ENCODE measurements around the gene STPG4.

The STPG4 gene

DNA sequence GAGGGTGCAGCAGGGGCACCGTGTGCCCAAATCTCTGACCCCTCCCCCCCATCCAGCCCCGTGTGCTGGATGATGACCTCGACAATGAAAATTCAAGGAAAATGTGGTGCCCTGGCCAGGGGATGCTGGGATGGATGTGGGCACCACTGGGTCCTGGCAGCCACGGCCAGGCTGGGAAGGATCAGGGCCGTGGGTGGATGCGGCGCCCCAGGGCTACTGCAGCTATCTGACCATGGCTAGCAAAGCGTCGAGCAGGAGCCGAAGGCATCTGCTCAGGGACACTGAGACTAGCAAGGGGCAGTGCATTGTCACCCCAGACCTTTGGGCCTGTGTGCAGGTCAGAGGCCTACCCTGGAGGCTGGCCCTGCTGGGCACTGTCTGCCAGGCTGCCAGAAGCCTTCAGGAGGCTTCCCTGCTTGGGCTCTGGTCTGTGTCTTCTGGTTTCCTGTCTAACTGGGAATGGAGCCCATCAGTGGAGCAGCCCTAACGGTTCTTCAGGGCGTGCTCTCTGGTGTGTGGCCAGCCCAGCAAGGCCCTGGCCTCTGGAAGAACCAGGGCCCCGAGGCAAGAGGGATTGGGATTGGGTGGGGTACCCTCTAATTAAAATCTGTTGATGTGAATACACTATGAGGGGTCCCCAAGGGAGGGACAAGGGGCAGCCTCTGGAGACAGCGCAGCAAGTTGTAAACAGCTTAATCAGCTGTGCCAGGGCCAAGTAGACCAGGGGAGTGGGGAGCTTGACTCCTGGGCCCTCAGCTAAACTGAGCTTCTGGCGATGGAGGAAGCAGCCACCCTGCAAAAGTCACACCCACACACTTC, 98.0 kb downstream of the STPG4 start:
- peak in 6 of 58 donors; percentile 14 to 34 (median 25) for DNase-seq

DNA sequence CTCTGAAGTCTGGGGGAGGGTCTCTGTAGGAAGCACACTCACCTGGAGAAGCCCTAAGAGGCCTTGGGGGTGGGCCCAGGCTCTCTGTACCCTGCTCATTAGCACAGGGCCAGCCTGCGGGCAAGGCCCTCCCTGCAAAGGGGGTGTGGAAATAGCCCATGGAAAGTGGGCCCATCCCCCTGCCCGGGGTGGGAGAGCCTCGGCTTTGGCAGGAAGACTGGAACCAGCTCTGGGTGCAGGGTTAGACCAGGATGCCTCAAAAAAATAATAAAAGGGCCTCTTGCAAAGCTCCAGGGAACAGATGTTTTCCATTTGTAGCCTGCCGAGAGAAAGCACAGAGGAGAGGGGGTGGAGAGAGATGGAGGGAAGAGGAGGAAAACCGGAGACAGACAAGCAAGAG, 98.7 kb downstream of the STPG4 start:
- peak in 3 of 58 donors; percentile 19 to 47 (median 20) for DNase-seq

- no peak for DNase-seq
Observed at GRCh38 chr2:47054868-47055267, 100.2 kb downstream of the STPG4 start.

DNA sequence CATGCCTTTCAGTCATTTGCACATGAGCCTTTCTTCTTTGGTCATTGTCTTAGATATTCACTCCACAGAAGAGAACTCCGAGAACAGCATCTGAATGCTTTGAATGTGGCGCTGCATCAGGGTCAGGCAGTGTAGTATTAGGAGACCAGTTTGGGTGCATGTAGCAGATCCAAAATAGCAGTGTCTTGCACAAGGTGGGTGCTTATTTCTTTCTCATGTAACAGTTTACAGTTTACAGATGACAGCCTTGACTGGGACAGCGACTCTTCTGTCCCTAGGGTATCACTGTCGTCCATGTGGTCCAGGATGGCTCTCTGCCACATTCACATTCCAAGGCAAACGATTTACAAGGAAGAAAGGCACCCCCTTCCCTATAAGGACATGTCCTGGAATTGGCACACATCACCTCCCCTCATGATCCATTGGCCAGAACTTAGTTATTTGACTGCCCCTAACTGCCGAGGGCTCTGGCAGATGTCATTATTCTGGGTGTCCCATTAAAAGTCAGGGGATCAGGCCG, 101.0 kb downstream of the STPG4 start:
- DNase-seq = no peak

- peak in 1 of 58 donors; percentile 21 for DNase-seq
Observed at GRCh38 chr2:47052847-47053246, 102.3 kb downstream of the STPG4 start.

GRCh38 chr2:47051562-47051961, 103.5 kb downstream of the STPG4 start:
- no peak for DNase-seq

GRCh38 chr2:47050762-47051161, 104.3 kb downstream of the STPG4 start:
- no peak for DNase-seq

DNA sequence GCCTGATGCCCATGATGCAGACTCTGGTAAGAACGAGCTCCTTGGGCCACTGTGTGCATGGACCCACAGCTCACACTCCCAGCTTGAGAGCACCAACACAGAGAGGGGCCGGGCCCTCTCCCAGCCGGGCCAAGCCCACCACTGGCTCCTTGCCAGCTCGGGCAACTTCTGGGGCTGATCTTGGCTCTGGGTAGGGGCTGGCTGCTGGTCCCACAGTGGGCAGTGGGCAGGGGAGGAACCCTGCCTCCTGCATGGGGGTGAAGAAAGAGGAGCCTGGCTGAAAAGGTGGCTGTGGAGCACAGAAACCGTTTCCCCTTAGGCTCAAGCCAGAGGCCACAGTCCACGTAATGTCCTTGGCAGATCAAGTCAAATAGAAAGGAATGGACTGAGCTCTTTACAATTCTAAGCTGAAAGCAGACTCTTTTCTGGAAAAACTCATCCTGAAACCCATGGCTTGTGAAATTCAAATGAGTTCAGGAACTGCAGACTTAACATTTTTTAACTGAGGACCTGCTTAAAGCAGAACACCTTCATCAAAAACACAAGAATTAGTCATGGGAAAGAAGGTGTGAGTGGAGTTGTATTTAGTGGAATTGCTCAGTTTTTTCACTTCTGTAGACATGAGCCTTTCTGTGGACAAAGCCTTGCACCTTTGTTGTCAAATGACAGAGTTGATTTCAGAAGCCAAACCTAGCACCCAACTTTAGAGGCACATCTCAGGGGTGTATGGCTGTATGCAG, 104.9 kb downstream of the STPG4 start:
- DNase-seq = peak in 1 of 58 donors; percentile 42

- no peak for DNase-seq
Observed at GRCh38 chr2:47049502-47049901, 105.6 kb downstream of the STPG4 start.

GRCh38 chr2:47048801-47049480, 106.2 kb downstream of the STPG4 start:
- DNase-seq = no peak

GRCh38 chr2:47046271-47046670, 108.8 kb downstream of the STPG4 start:
- DNase-seq = peak in 52 of 58 donors; percentile 24 to 95 (median 76)

DNA sequence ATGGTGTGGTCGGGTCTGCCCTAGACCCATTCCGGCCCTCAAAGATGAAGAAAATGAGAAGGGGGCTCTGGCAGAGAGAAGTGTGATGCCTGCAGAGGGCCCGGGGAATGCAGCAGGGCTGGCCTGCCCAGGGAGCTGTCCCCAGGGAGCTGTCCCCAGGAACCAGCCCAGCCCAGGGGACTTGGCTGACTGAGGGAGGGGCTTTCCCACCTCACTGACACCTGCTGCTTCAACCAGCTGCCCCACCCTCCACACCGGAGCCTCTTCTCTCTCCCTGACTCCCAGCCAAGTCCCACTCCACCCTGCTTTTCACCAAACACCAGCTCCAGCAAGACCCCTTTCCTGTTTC, 111.2 kb downstream of the STPG4 start:
- DNase-seq = no peak

DNA sequence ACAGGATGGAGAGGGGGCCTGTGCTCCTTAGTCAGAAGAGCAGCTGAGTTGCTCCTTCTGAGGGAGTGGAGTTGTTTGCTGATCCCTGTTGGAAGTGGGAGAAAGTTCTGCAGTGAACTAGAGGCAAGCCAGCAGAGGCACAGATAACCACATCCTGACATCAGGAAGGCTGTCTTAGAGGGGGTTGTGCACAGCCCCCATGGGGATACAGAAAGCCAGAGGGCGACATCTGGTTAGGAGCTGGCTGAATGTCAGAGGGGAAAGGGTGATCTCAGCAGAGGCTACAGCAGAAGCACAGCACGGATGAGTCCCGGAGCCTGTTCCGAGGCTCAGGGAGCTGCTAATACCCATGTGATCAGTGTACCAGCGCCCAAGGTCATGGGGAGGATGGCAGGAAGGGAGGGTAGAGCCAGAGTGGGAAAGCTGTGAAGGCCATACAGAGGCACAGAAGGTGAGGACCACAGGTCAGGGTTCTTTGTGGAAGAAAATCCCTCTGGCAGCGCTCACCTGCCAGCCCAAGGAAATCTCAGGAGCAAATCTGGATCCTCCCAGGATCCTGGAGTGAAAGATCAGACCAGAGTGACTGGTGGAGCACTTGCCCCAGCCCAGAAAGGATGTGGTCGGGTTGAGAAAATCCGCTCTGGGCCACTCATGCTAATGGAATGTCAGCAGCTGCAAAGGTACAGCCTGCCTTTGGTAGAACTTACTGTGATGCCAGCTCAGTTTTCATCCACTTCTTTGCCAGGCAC, 111.8 kb downstream of the STPG4 start:
- DNase-seq = peak in 19 of 58 donors; percentile 13 to 68 (median 33)

- DNase-seq = no peak
Observed at GRCh38 chr2:47041891-47042684, 113.0 kb downstream of the STPG4 start.

DNA sequence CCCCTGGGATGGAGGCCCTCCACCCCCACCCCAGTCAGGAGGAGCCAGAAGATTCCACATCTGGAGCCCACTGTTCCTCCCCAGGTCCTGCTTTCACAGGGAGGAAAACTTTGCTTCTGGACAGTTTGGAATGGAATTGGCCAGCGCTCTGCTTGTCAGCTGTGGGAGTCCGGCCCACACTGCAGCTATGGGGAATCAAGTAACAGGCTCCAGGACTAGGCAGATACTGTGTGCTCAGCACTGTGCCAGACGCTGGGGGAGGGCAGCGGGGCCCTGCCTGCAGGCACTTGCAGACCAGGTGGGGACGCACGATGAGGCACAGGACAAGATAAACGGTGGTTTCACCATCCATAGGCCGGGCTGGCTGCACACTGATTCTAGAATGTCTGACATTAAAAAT, 114.0 kb downstream of the STPG4 start:
- DNase-seq = peak in 11 of 58 donors; percentile 15 to 50 (median 33)

GRCh38 chr2:47040651-47041050, 114.5 kb downstream of the STPG4 start:
- no peak for DNase-seq

GRCh38 chr2:47039913-47040562, 115.1 kb downstream of the STPG4 start:
- DNase-seq = peak in 1 of 58 donors; percentile 5

DNA sequence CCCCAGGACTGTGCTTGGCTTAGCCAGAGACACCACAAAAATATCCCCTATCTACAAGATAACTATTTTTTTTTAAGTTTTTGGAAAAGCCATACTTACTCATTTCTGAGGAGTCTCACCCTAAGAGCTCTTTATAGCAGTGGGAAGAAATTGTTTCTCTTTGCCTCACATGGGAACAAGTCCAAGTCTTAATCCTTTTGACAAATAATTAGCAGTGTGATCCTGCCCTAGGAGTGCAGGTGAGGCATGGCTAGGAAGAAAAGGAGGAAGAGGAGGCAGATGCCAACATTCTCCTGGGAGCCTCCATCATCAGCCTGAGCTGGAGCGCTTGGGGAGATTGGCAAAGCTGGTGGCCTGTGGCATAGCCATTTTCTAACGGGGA, 115.6 kb downstream of the STPG4 start:
- DNase-seq = no peak

DNA sequence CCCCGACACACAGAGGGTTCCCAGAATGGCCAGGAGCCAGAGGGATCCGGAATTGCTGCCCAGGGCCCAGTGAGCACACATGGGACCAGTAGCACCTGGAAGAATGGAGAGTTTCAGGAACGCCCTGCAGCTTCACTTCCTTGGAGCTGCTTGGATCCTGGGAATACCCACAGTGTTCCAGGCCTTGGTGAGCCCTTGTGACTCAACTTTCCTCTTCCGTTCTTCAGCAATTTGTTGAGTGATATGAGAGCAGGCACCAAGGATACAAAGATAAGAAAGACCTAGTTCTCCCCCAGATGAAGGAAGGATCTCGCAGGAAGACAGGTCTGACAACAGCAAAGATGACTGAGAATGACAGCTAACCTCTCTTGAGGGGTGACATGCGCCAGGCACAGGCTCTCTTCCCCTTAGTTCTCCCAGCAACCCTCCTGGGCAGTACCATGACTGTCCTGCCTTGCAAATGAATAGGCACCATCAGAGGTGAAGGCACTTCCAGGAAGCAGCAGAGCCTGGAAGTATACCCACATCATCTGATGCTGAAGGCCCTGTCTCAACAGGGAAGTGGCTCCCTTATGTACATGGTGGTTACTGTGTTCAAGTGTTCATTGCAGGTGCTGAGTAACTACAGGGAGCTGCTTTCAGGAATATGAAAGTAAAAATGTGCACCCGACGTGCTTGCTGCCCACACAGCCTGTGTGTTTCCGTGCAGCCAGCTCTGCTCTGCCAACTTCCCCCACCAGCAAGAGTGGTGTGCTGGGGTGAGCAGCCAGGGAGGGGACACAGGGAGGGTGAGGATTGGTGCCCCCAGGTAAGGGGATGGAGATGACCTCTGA, 116.2 kb downstream of the STPG4 start:
- DNase-seq = peak in 8 of 58 donors; percentile 6 to 56 (median 24)

All from anterior cingulate cortex (tissue), 58 donors.